K562 (cell line): Measurements from ENCODE around the gene GHR. TPM values are rescaled to one million over a fixed set of nuclear protein-coding genes. Genes with fewer than 3 reads are reported as not detected.
A peak's percentile ranks its signal among the peaks of the same experiment; 100 is the strongest.

Experiments used
- CREBBP ChIP-seq: IDR thresholded peaks from one replicate; pipeline ENCODE4 v1.6.1; 2012; ENCODE audit warnings: low read depth, mild to moderate bottlenecking, control low read depth, inconsistent platforms, low read length
- FOS ChIP-seq: IDR thresholded peaks from 3 replicates; pipeline ENCODE4 v1.6.1; 2011; ENCODE audit not compliant: insufficient read length; ENCODE audit errors: extremely low read depth
- L3MBTL2 ChIP-seq: fragments of 450-650 bp; IDR thresholded peaks from 2 replicates; pipeline ENCODE4 v1.6.1; 2016; ENCODE audit warnings: mild to moderate bottlenecking, moderate library complexity
- MAFF ChIP-seq: IDR thresholded peaks from 2 replicates; pipeline ENCODE4 v1.6.1; 2012; ENCODE audit warnings: low read length, improper control_type of control experiment
- MAFK ChIP-seq: IDR thresholded peaks from 2 replicates; pipeline ENCODE4 v1.6.1; 2011; ENCODE audit warnings: low read length, improper control_type of control experiment
- ZNF146 ChIP-seq: IDR thresholded peaks from one replicate; pipeline ENCODE4 v1.6.1; 2018; ENCODE audit warnings: missing compliant biosample characterization; ENCODE audit not compliant: unreplicated experiment
- ZZZ3 ChIP-seq: fragments of 450-650 bp; IDR thresholded peaks from 2 replicates; pipeline ENCODE4 v1.6.1; 2016; ENCODE audit warnings: antibody characterized with exemption, mild to moderate bottlenecking, moderate library complexity
- polyA plus RNA-seq, 8 experiments: library from polyadenylated mRNA; depleted of rRNA in 4 of 8; stranded (reverse) in 5 of 8; unstranded in 3 of 8; fragments of >200 nt; fragmentation: Nextera tagmentation in 2 of 8; fragmentation: Illumina TruSeq in 1 of 8; extraction: Ambion mirVana in 2 of 8; extraction: Trizol in 1 of 8; gene quantifications; 2 replicates each; pipeline versions ENCODE4 v1.2.1 to v1.2.3, GENCODE V29; 2011 to 2014; ENCODE audit warnings: inconsistent platforms in 1 of 8, missing spikeins in 1 of 8
- total RNA-seq, 7 experiments: library from RNA; depleted of rRNA in 6 of 7; stranded (reverse); fragments of >200 nt in 6 of 7; fragmentation: Illumina TruSeq in 2 of 7; extraction: Trizol in 2 of 7; gene quantifications; 2 replicates each; pipeline versions ENCODE4 v1.2.1 to v1.2.3, GENCODE V29; 2011 to 2021; ENCODE audit warnings: low replicate concordance in 1 of 7
- TF ChIP-seq, protein P1 (sequence below): fragments of 250-450 bp; sonication (Bioruptor Pico); IDR thresholded peaks from 2 replicates; pipeline ENCODE4 v1.5.0; 2020; ENCODE audit warnings: mild to moderate bottlenecking, borderline replicate concordance
- TF ChIP-seq, protein P2 (sequence below): fragments of 250-450 bp; sonication (Bioruptor Pico); IDR thresholded peaks from 2 replicates; pipeline ENCODE4 v1.5.1; 2021; ENCODE audit warnings: mild to moderate bottlenecking
- TF ChIP-seq, protein P3 (sequence below): sonication (generic); IDR thresholded peaks from 2 replicates; pipeline ENCODE4 v1.6.1; 2016

GHR gene
- total and polyA plus RNA-seq, 9 of the 15 experiments (the other 6 are each of a cell fraction or from before 2014, with no cell fraction given) = 0.01 to 0.13 (median 0.07) TPM; not detected in 5

DNA sequence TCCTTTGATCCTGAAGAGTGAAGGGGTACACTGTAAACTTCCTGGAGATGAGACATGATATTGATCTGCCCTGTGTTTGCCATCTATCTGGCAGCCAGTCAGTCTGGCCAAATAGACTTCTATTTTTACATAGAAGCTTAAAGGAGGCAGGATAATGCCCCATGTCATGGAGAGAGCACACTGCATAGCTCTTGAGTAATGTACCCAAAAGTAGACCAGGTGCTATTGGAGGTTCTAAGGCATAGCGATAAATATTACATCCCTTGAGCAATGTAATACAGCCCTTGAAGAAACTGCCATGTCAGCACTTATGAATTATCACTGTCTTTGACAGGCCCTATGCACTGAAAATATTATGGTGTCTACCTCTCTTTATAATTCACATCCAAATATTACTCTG, 131.8 kb downstream of the GHR start (continued):
- TF ChIP-seq MAFK (peak; percentile 99), MAFF (peak; percentile 99), ZNF146 (CRISPR knock-in tag) (no peak), L3MBTL2 (no peak), ZZZ3 (no peak), FOS (no peak), CREBBP (no peak)
- TF ChIP-seq, protein P1, sequence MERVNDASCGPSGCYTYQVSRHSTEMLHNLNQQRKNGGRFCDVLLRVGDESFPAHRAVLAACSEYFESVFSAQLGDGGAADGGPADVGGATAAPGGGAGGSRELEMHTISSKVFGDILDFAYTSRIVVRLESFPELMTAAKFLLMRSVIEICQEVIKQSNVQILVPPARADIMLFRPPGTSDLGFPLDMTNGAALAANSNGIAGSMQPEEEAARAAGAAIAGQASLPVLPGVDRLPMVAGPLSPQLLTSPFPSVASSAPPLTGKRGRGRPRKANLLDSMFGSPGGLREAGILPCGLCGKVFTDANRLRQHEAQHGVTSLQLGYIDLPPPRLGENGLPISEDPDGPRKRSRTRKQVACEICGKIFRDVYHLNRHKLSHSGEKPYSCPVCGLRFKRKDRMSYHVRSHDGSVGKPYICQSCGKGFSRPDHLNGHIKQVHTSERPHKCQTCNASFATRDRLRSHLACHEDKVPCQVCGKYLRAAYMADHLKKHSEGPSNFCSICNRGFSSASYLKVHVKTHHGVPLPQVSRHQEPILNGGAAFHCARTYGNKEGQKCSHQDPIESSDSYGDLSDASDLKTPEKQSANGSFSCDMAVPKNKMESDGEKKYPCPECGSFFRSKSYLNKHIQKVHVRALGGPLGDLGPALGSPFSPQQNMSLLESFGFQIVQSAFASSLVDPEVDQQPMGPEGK (CRISPR knock-in tag) = no peak
- TF ChIP-seq, protein P2, sequence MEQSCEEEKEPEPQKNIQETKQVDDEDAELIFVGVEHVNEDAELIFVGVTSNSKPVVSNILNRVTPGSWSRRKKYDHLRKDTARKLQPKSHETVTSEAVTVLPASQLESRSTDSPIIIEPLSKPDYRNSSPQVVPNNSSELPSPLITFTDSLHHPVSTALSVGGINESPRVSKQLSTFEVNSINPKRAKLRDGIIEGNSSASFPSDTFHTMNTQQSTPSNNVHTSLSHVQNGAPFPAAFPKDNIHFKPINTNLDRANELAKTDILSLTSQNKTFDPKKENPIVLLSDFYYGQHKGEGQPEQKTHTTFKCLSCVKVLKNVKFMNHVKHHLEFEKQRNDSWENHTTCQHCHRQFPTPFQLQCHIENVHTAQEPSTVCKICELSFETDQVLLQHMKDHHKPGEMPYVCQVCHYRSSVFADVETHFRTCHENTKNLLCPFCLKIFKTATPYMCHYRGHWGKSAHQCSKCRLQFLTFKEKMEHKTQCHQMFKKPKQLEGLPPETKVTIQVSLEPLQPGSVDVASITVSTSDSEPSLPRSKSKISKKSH (CRISPR knock-in tag) = no peak
- TF ChIP-seq, protein P3, sequence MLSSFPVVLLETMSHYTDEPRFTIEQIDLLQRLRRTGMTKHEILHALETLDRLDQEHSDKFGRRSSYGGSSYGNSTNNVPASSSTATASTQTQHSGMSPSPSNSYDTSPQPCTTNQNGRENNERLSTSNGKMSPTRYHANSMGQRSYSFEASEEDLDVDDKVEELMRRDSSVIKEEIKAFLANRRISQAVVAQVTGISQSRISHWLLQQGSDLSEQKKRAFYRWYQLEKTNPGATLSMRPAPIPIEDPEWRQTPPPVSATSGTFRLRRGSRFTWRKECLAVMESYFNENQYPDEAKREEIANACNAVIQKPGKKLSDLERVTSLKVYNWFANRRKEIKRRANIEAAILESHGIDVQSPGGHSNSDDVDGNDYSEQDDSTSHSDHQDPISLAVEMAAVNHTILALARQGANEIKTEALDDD = no peak
